HG03460 (cell line): ENCODE measurements around the gene RECK.
"Not testable (repeated sequence)": the region's sequence is repeated elsewhere in the genome, so short reads cannot be mapped to it uniquely, and the experiment has no call there.

Experiments used
- ATAC-seq: cut with Tn5 transposase; IDR thresholded peaks from one replicate; pipeline ENCODE4 v1.9.1; 2021; ENCODE audit not compliant: unreplicated experiment

Gene RECK

DNA sequence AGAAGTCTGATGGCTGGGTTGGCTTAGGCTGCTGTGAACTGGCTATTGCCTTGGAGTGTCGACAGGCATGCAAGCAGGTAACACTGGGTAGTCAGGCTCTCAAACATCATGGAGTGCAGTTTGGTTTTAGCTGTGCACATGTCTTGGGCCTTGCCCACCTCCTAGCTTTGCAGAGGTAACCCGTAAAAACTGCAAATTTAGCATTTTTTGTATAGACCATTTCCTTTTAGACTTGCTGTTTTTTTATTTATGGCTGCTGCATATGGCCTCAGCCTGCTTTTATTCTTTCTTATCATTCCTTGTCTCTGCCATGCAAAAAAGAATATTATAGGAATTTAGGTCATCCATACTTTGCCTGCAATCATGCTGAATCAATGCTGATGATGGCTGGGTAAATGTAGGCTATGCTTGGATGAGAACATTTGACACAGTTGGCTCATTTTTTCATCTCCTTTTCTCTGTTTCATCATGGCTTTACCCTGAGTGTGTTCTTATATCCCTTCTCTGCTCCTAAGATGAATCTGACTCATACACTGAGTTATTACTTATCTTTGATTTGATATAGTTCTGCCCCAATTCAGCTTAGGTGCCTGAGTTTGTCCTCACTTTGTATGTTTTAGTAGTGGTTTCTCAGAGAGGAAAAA is 27.2 kb downstream of the RECK start:
- no peak for ATAC-seq

GRCh38 chr9:36064448-36065037 is 27.8 kb downstream of the RECK start:
- no peak for ATAC-seq

GRCh38 chr9:36074055-36074454 is 37.3 kb downstream of the RECK start:
- no peak for ATAC-seq

- ATAC-seq = no peak
These were observed 38.3 kb downstream of the RECK start for GRCh38 chr9:36074870-36075532.

DNA sequence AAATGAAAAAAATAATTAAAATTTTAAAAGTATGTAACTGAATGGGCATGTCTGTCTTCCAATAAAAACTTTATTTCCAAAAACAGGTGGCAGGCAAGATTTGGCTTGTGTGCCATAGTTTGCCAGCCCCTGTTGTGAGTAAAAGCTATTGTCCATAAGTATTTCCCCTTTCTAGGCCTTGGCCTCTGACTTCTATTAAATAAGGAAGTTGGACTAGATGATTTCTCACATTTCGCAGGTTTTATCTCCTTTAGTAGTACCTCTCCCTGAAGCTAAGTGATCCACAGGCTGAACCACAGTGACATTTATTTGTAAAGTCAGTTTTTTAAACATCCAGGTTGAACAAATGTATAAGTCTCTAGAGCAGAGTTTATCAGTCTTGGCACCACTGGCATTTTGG is 41.3 kb downstream of the RECK start:
- ATAC-seq = no peak

DNA sequence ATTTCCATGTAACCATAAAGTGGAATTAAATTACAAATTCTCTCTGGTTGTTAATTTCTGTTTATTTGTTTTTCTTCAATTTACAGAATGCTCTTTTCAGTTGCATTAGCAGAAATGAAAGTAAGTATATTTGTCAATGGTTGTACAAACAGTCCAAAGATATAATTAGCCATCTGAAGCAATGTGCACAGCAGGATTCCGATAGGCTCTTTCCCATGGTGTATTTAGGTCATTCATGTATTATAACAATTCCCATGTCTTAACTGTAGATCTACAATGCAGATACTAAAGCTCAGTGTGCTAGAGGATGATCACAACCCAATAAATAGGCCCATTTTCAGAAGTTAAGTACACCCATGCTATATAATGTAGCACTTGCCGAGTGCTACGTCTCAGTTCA is 43.8 kb downstream of the RECK start:
- no peak for ATAC-seq

GRCh38 chr9:36082931-36083330 is 46.2 kb downstream of the RECK start:
- no peak for ATAC-seq

GRCh38 chr9:36086442-36086841 is 49.7 kb downstream of the RECK start:
- ATAC-seq = no peak

DNA sequence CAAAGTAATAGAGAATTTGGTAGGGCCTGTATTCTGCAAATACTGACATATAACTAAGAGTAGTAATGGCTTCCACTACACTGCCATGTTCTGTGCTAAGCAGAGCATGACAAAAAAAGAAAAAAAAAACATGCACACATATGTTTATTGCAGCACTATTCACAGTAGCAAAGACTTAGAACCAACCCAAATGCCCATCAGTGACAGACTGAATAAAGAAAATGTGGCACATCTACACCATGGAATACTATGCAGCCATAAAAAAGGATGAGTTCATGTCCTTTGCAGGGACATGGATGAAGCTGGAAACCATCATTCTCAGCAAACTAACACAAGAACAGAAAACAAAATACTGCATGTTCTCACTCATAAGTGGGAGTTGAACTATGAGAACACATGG is 50.3 kb downstream of the RECK start:
- ATAC-seq = not testable (repeated sequence)

DNA sequence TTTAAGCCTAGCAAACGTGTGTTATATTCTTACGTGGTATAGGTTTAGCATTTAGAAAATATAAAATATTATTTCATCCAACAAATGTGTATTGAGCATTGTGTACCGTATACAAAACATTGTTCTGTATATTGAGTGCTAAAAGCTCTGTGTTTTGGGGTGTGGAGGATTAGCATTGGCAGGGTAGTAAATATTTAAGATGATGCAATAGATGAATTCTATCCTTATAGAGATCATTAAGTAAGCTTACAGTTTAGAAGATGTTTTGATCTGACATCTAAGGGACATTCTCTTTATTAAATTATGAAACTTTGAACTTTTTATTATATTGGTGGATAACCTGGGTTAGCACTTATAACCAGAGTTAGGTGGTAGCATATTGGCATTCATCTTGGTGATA is 51.3 kb downstream of the RECK start:
- no peak for ATAC-seq

DNA sequence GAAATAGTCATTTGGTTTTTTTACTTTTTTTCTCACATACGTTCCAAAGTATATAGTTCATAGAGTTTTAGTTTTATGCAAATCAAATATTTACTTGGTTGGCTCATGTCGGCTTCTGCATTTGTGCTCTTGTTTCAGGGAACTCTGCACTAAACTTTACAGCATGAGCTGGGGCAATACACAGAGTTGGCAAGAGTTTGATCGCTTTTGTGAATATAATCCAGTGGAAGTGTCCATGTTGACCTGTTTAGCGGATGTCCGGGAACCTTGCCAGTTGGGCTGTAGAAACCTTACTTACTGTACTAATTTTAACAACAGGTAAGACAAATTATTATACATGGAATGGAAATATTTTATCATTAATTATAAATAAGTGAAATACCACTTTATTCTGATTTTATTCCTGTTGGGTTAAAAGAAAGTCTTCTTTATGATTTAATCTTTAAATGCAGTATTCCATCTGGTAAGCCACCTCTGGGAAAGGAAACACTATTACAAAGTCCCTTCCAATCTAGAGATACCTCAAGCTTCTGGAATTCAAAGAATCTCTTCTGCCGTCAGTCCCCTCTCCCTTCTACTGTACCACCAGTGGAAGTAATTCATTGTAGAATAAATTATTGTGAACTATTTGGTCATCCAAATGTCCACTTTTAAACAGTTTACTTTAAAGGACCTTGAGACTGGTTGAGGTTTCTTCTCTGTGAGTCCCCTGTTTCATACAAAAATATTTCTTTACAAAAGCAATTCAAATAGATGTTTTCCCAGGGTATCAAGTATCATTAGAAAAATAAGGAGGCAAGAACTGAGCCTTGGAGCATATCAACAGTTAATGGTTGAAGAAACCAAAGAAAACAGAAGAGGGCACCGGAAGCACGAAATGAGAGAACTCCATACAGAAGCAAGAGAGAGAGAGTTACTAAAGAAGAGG is 54.6 kb downstream of the RECK start:
- no peak for ATAC-seq

DNA sequence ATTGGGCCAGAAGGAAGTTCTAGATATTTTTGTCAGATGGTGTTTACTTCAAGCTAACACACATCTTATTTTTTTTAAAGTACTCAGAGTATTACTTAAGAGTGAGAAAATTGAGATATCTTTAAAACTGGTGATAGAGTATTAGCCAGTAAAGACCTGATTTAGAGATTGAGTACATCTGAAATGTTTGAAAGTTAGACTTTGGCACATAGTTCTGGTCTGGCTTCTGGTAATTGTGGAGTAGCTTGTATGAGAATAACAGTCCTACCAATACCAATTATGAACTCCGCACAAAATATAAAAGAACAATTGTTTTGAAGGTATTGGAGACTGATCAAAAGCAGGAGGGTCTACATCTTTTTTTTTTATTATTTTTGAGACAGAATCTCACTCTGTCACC is 55.3 kb downstream of the RECK start:
- ATAC-seq = no peak

DNA sequence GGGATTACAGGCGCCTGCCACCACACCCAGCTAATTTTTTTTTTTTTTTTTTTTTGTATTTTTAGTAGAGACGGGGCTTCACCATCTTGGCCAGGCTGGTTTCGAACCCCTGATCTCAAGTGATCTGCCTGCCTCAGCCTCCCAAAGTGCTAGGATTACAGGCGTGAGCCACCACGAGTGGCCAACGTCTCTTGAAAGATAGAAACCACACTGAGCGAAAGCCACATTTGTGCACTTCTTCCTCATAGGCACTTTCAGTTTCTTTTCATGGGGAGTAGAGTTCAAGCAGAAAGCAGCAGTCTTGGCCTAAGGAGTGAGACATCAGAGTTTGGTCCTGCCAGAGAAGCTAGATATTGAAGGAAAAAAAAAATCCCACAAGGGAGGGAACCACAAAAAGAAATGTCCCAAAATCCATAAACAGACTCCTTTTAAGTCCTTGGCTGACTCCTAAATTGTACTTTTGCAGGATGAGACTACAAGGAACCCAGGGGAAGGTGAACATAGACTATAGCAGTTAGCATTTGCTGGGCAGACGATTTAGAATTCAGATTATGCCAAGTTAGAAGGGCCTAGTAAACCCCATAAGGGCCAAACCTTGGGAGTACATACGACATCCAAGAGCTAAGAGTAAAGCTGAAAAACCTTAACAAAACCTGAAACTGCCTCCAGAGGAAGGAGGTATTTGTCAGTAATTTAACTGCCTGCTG is 55.9 kb downstream of the RECK start:
- peak; percentile 90 for ATAC-seq

- no peak for ATAC-seq
These were observed 56.7 kb downstream of the RECK start for GRCh38 chr9:36093384-36093783.

DNA sequence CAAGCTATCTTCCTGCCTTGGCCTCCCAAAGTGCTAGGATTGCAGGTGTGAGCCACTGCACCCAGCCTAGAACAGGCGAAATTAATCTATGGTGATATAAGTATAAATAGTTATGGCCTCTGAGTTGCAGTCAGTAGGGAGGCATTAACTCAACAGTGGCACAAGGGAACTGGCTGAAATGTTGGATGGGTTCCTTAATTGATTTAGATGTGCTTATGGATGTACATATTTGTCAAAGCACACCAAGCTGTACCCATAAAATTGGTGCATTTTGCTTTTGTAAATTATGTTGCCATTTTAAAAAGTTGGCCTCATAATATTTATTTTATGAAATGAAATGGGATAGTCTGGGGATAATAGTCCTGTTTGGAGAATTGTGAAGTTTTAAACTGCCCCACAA is 63.0 kb downstream of the RECK start:
- no peak for ATAC-seq

DNA sequence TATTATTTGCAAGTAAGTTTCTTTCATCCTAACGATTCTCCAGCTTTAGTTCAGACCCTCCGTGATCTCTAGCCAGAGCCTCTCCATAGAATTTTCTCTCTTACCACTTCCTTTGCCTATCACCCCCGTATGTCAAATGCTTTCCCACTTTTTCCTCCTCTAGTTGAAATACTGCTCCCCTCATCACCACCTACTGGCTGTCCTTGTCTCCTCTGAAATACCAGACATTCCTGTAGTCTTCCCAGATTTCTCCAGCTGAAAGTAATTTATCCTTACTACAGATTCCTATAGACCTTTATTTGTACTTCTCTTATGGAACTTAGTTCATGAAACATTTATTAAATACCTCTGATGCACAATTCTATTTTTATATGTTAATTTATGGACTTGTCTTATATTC is 63.8 kb downstream of the RECK start:
- ATAC-seq = no peak

DNA sequence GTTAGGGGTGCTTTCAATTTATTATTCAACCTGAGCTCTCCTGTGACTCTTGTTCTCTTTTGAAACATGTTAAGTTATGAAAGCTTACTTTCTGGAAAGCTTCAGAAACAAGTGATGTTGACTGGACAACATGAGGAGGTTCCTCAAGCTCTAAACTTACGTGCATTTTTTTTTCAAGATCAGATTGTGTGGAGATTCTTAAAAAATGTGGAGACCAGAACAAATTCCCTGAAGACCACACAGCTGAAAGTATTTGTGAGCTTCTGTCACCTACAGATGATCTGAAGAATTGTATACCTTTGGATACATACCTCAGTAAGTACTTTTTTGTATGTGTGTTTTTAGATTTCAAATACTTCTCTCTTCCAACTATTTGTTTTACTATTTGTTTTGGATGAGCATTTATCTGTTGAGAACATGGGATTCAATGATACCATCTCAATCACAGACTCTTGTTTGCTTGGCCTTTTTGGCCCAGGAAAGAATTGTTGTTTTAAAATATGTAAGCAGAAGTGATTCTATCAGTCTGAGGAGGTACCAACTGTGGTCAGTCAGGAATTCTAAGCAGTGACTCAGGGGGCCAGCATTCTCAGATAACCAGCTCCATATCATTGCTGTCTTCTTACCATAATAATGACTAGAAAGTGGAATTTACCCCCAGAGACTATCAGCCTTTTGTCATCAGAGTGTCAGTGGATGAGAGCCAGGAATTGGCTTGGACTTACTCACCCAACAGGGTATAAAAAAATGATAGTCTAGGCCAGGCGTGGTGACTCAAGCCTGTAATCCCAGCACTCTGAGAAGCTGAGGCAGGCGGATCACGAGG is 65.4 kb downstream of the RECK start:
- no peak for ATAC-seq

- ATAC-seq = no peak
These were observed 66.2 kb downstream of the RECK start for GRCh38 chr9:36102742-36103495.

DNA sequence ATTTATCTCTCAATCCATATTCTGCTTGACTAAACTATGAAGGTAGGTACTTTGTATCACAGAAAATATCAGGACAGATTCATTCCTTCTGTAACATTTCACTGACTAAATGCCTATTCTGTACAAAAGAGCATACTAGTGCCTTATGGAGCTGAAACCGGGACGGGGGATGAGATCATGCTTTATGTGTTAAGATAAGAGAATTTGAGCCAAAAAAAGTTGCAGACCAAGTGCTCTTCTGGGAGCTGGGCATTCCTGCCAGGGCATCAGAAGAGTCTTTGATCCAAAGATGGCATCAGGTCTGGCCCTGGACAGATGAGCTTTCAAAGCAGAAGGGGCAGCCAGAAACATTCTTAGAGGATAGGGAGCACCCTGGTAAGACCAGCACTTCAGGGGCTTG is 72.4 kb downstream of the RECK start:
- ATAC-seq = no peak
